Kidney epithelial cell (primary cell): Measurements from ENCODE around the gene RNF213. TPM values are rescaled to one million over a fixed set of nuclear protein-coding genes. Genes with fewer than 3 reads are reported as not detected.

ENCODE experiments used
- DNase-seq: peaks from one replicate; pipeline ENCODE4 v3.0.0-alpha.2; 2010; ENCODE audit warnings: low read depth
- H3K27me3 ChIP-seq: 2 replicates; pipeline ENCODE4 v1.6.0; 2011; ENCODE audit warnings: low read length; ENCODE audit not compliant: control insufficient read depth, insufficient read depth
- H3K36me3 ChIP-seq: 2 replicates; pipeline ENCODE4 v1.5.1; 2011; ENCODE audit warnings: low read length; ENCODE audit not compliant: control insufficient read depth, insufficient read depth
- H3K4me3 ChIP-seq: 2 replicates; pipeline ENCODE4 v1.5.1; 2011; ENCODE audit warnings: low read depth, mild to moderate bottlenecking, control low read depth, low read length
- total RNA-seq: library from RNA; depleted of rRNA; stranded (reverse); fragments of >200 nt; gene quantifications from 2 replicates; pipeline ENCODE4 v1.2.3, GENCODE V29; 2015
- TF ChIP-seq, protein P1 (sequence below): IDR thresholded peaks from 2 replicates; pipeline ENCODE4 v1.5.1; 2011; ENCODE audit warnings: mild to moderate bottlenecking, moderate library complexity, low read length, control low read depth, inconsistent platforms; ENCODE audit not compliant: insufficient read depth, poor library complexity, severe bottlenecking

RNF213 gene
- total RNA-seq, 1 donor from 2014 or later: 111 TPM

DNA sequence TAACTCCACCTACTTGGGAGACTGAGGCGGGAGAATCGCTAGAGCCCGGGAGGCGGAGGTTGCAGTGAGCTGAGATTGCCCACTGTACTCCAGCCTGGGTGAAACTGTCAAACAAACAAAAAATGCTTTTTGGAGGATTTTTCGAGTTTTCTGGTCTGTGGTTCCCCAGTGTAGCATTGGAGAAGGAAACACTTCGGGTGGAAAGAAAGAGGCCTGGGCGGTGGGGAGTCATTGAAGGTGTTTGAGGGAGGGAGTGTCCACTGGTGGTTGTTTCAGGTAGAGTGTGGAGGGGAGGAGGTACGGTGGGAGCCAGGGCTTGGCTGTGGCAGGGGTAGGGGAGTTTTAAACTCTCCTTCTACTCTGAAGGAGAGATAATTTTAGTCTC is 1.2 kb downstream of the RNF213 start:
- no peaks in the 10 kb centered on the region for H3K36me3 ChIP-seq
- no peaks in the 10 kb centered on the region for H3K27me3 ChIP-seq
- TF ChIP-seq, protein P1, sequence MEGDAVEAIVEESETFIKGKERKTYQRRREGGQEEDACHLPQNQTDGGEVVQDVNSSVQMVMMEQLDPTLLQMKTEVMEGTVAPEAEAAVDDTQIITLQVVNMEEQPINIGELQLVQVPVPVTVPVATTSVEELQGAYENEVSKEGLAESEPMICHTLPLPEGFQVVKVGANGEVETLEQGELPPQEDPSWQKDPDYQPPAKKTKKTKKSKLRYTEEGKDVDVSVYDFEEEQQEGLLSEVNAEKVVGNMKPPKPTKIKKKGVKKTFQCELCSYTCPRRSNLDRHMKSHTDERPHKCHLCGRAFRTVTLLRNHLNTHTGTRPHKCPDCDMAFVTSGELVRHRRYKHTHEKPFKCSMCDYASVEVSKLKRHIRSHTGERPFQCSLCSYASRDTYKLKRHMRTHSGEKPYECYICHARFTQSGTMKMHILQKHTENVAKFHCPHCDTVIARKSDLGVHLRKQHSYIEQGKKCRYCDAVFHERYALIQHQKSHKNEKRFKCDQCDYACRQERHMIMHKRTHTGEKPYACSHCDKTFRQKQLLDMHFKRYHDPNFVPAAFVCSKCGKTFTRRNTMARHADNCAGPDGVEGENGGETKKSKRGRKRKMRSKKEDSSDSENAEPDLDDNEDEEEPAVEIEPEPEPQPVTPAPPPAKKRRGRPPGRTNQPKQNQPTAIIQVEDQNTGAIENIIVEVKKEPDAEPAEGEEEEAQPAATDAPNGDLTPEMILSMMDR: no peak
- H3K4me3 ChIP-seq: peak overlapping the region; percentile 73
- DNase-seq: no peak

GRCh38 chr17:80262291-80262690 is 1.6 kb downstream of the RNF213 start:
- no peaks in the 10 kb centered on the region for H3K36me3 ChIP-seq
- no peaks in the 10 kb centered on the region for H3K27me3 ChIP-seq
- TF ChIP-seq, protein P1: no peak
- H3K4me3 ChIP-seq: peak overlapping the region; percentile 73
- no peak for DNase-seq

DNA sequence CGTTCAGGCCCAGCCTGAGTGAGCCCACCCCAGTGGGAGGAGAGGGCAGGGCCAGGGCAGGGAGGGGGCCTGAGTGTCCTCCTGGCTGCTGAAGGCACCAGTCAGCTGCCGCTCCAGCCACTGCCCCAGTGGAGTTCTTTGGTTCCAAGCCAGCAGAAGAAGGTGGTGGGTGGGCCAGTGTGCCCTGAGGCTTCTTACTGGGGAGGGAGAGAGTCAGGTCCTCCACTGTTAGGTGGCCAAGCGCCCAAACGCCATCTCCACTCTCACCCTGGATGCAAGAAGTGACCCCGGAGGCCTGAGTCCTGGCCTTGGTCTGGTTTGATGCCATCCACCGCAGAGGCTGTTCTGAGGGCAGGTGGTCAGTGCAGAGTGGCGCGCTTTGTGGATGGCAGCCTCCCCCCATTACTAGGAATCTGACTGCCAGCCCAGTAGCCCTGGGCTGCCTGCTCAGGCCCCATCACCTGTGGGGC is 2.2 kb downstream of the RNF213 start:
- Histone ChIP-seq H3K36me3 (no peaks in the 10 kb centered on the region), H3K4me3 (no peak overlapping the region), H3K27me3 (no peaks in the 10 kb centered on the region)
- TF ChIP-seq, protein P1: no peak
- DNase-seq: no peak

GRCh38 chr17:80263253-80264204 is 2.9 kb downstream of the RNF213 start:
- TF ChIP-seq, protein P1: no peak
- Histone ChIP-seq H3K36me3 (no peaks in the 10 kb centered on the region), H3K27me3 (no peaks in the 10 kb centered on the region), H3K4me3 (peak overlapping the region; percentile 30)
- peak; percentile 84 for DNase-seq

GRCh38 chr17:80264205-80265075 is 3.8 kb downstream of the RNF213 start:
- Histone ChIP-seq H3K36me3 (peaks cover 2% of the 10 kb centered on the region), H3K27me3 (no peaks in the 10 kb centered on the region), H3K4me3 (peak overlapping the region; percentile 30)
- TF ChIP-seq, protein P1: no peak
- DNase-seq: no peak
